ENCODE results near the gene THSD7A. TPM values are rescaled to one million over a fixed set of nuclear protein-coding genes. Genes with fewer than 3 reads are reported as not detected.

Gene THSD7A
- total RNA-seq, 1 donor from 2014 or later: 8.0 TPM

- H3K4me3 ChIP-seq: no peak overlapping the region
- DNase-seq (no peak), ATAC-seq (no peak)
- no peak overlapping the region for H3K27ac ChIP-seq
- no peaks in the 10 kb centered on the region for H3K9me3 ChIP-seq
- intact Hi-C loops (cut with DNase I): no loop called here
- no peaks in the 10 kb centered on the region for H3K27me3 ChIP-seq
- H3K4me1 ChIP-seq: no peaks in the 10 kb centered on the region
- no peaks in the 10 kb centered on the region for H3K36me3 ChIP-seq
- no peak for TF ChIP-seq CTCF (IDR thresholded peaks at IDR 0.05)
These were observed 105.2 kb downstream of the THSD7A start for GRCh38 chr7:11726794-11727155.

GRCh38 chr7:11726001-11726793, 105.8 kb downstream of the THSD7A start:
- Histone ChIP-seq H3K4me1 (no peaks in the 10 kb centered on the region), H3K27me3 (no peaks in the 10 kb centered on the region), H3K27ac (no peak overlapping the region)

GRCh38 chr7:11716185-11716584, 115.8 kb downstream of the THSD7A start:
- intact Hi-C loops (cut with DNase I): no loop called here
- TF ChIP-seq CTCF (IDR thresholded peaks at IDR 0.05): no peak
- ATAC-seq (no peak), DNase-seq (no peak)
- Histone ChIP-seq H3K27me3 (no peaks in the 10 kb centered on the region), H3K4me1 (no peaks in the 10 kb centered on the region), H3K27ac (no peak overlapping the region), H3K9me3 (no peaks in the 10 kb centered on the region), H3K4me3 (no peak overlapping the region), H3K36me3 (no peaks in the 10 kb centered on the region)

More at GRCh38 chr7:11726001-11726793, 105.8 kb downstream of the THSD7A start:
- Histone ChIP-seq H3K9me3 (no peaks in the 10 kb centered on the region), H3K36me3 (no peaks in the 10 kb centered on the region), H3K4me3 (no peak overlapping the region)
- DNase-seq (no peak), ATAC-seq (no peak)
- intact Hi-C loops (cut with DNase I): no loop called here
- no peak for TF ChIP-seq CTCF (IDR thresholded peaks at IDR 0.05)

GRCh38 chr7:11714676-11715075, 117.3 kb downstream of the THSD7A start:
- no peaks in the 10 kb centered on the region for H3K27me3 ChIP-seq
- TF ChIP-seq CTCF (IDR thresholded peaks at IDR 0.05): no peak
- H3K4me1 ChIP-seq: no peaks in the 10 kb centered on the region
- H3K9me3 ChIP-seq: no peaks in the 10 kb centered on the region
- no peak overlapping the region for H3K4me3 ChIP-seq
- intact Hi-C loops (cut with DNase I): no loop called here
- no peak overlapping the region for H3K27ac ChIP-seq
- ATAC-seq: no peak
- no peak for DNase-seq
- H3K36me3 ChIP-seq: no peaks in the 10 kb centered on the region

GRCh38 chr7:11714205-11714604, 117.8 kb downstream of the THSD7A start:
- no peaks in the 10 kb centered on the region for H3K36me3 ChIP-seq
- no peaks in the 10 kb centered on the region for H3K9me3 ChIP-seq
- no peak for DNase-seq
- TF ChIP-seq CTCF (IDR thresholded peaks at IDR 0.05): no peak
- H3K4me1 ChIP-seq: no peaks in the 10 kb centered on the region
- no peak for ATAC-seq
- H3K27me3 ChIP-seq: no peaks in the 10 kb centered on the region
- intact Hi-C loops (cut with DNase I): no loop called here
- no peak overlapping the region for H3K27ac ChIP-seq
- H3K4me3 ChIP-seq: no peak overlapping the region
